HepG2 (cell line): ENCODE measurements around the gene MMUT. TPM values are rescaled to one million over a fixed set of nuclear protein-coding genes. Genes with fewer than 3 reads are reported as not detected.

Experiments used
- ATAC-seq: fragments of 200-7000 bp; cut with Tn5 transposase; 3 replicates; pipeline ENCODE4 v1.9.1; 2020; ENCODE audit warnings: mild to moderate bottlenecking, moderate library complexity
- BruUV-seq: library from RNA; stranded (reverse); fragments of 400-500 nt; replicated peaks from 2 replicates; lab custom pipeline; 2021; lab: Mats Ljungman, UMichigan
- CTCF ChIA-PET: fragments of 300-600 bp; formaldehyde crosslinking; extraction: SDS; loops from one replicate; lab custom pipeline; 2021; ENCODE audit warnings: low total read pairs, inconsistent platforms, low intra/inter-chr PET ratio; lab: Yijun Ruan, JAX
- POLR2A ChIA-PET: fragments of 350-600 bp; sonication (Branson Sonifier 250); formaldehyde crosslinking; loops from one replicate; lab custom pipeline; 2020; ENCODE audit warnings: antibody characterized with exemption, inconsistent platforms; lab: Yijun Ruan, JAX
- DNase-seq: peaks from one replicate; pipeline ENCODE4 v3.0.0-alpha.2; 2015; ENCODE audit warnings: low spot score
- FAIRE-seq: peaks from 3 replicates; lab custom pipeline; 2011; peaks lifted over from hg19 to GRCh38; lab: Jason Lieb, UNC
- H2AFZ ChIP-seq: one replicate; pipeline ENCODE4 v1.6.1; 2011; ENCODE audit warnings: low read length, inconsistent platforms
- H3K27ac ChIP-seq: fragments of 300-600 bp; 3 replicates; pipeline ENCODE4 v1.8.0; 2011; ENCODE audit warnings: mixed run types, mild to moderate bottlenecking, mixed read lengths, low read length, inconsistent platforms; ENCODE audit not compliant: insufficient read depth; ENCODE audit errors: extremely low read length
- H3K27me3 ChIP-seq, 2 experiments: fragments of 200-600 bp in 1 of 2; 2 replicates in 1 of 2; 3 replicates in 1 of 2; pipeline versions ENCODE4 v1.6.0 to v1.8.0; 2011; ENCODE audit warnings: low read length in 2 of 2, mild to moderate bottlenecking in 2 of 2, moderate library complexity in 2 of 2, inconsistent platforms in 1 of 2; ENCODE audit not compliant: insufficient read depth in 2 of 2, control insufficient read depth in 1 of 2
- H3K36me3 ChIP-seq, 2 experiments: fragments of 200-600 bp in 1 of 2; replicated peaks in 1 of 2; 2 replicates in 1 of 2; 3 replicates in 1 of 2; pipeline versions ENCODE4 v1.5.1 to v1.8.0; 2011; ENCODE audit warnings: low read length in 2 of 2, inconsistent platforms in 1 of 2; ENCODE audit not compliant: insufficient read depth in 2 of 2, control insufficient read depth in 1 of 2
- H3K4me1 ChIP-seq: 2 replicates; pipeline ENCODE4 v1.5.1; 2012; ENCODE audit warnings: low read length, inconsistent platforms; ENCODE audit not compliant: insufficient read depth
- H3K4me2 ChIP-seq: 2 replicates; pipeline ENCODE4 v1.6.0; 2011; ENCODE audit warnings: low read depth, low read length, inconsistent platforms
- H3K4me3 ChIP-seq, 3 experiments: fragments of 200-600 bp in 1 of 3; sonication (generic), shearing (Covaris generic) in 1 of 3; replicated peaks in 1 of 3; 2 replicates each; pipeline ENCODE4 v1.5.1; 2011 to 2016; ENCODE audit warnings: low read length in 3 of 3, inconsistent platforms in 2 of 3, low read depth in 2 of 3, mild to moderate bottlenecking in 2 of 3, control low read depth in 1 of 3, mixed read lengths in 1 of 3; ENCODE audit not compliant: insufficient read depth in 1 of 3
- H3K79me2 ChIP-seq: one replicate; pipeline ENCODE4 v1.6.1; 2011; ENCODE audit warnings: low read length, inconsistent platforms; ENCODE audit not compliant: insufficient read depth
- H3K9ac ChIP-seq: 2 replicates; pipeline ENCODE4 v1.6.0; 2011; ENCODE audit warnings: mild to moderate bottlenecking, low read depth, low read length, inconsistent platforms; ENCODE audit not compliant: insufficient read depth
- H3K9me3 ChIP-seq: 2 replicates; pipeline ENCODE4 v1.5.1; 2012; ENCODE audit warnings: mild to moderate bottlenecking, low read length
- H4K20me1 ChIP-seq: 2 replicates; pipeline ENCODE4 v1.6.0; 2011; ENCODE audit warnings: inconsistent platforms, mild to moderate bottlenecking, low read length, moderate library complexity; ENCODE audit not compliant: insufficient read depth
- DNMT1 ChIP-seq: sonication (generic); formaldehyde crosslinking; IDR thresholded peaks from 2 replicates; pipeline ENCODE4 v1.5.1; 2020; ENCODE audit warnings: mild to moderate bottlenecking, missing genetic modification reagents
- HNRNPUL1 ChIP-seq: fragments of 200-400 bp; formaldehyde crosslinking; IDR thresholded peaks from 2 replicates; pipeline ENCODE4 v1.6.1; 2017; ENCODE audit warnings: low read depth, mild to moderate bottlenecking, low read length, moderate library complexity
- MAFK ChIP-seq, 2 experiments: IDR thresholded peaks in 1 of 2; conservative IDR thresholded peaks in 1 of 2; 2 replicates each; pipeline ENCODE4 v1.6.1; 2011; ENCODE audit warnings: improper control_type of control experiment in 2 of 2, low read length in 2 of 2
- MTA3 ChIP-seq: sonication (generic); formaldehyde crosslinking; IDR thresholded peaks from 2 replicates; pipeline ENCODE4 v1.4.0; 2020; ENCODE audit warnings: missing genetic modification reagents
- NFYC ChIP-seq: IDR thresholded peaks from 2 replicates; pipeline ENCODE4 v1.6.1; 2016; ENCODE audit warnings: missing genetic modification reagents, missing compliant biosample characterization
- SIN3A ChIP-seq: IDR thresholded peaks from 2 replicates; pipeline ENCODE4 v1.6.1; 2011; ENCODE audit warnings: low read depth, mild to moderate bottlenecking, control low read depth, low read length, borderline replicate concordance
- ZMAT5 ChIP-seq: sonication (generic); formaldehyde crosslinking; IDR thresholded peaks from 2 replicates; pipeline ENCODE4 v1.5.0; 2020; ENCODE audit warnings: mild to moderate bottlenecking, low read depth, missing genetic modification reagents, borderline replicate concordance
- ZNF101 ChIP-seq: sonication (generic); formaldehyde crosslinking; IDR thresholded peaks from 2 replicates; pipeline ENCODE4 v1.4.0; 2020; ENCODE audit warnings: mild to moderate bottlenecking, low read depth, missing genetic modification reagents, borderline replicate concordance
- ZNF367 ChIP-seq: sonication (generic); formaldehyde crosslinking; IDR thresholded peaks from 2 replicates; pipeline ENCODE4 v1.4.0; 2020; ENCODE audit warnings: missing genetic modification reagents, borderline replicate concordance
- ZNF383 ChIP-seq: sonication (generic); formaldehyde crosslinking; IDR thresholded peaks from 2 replicates; pipeline ENCODE4 v1.4.0; 2020; ENCODE audit warnings: missing genetic modification reagents, mild to moderate bottlenecking, borderline replicate concordance
- ZNF543 ChIP-seq: sonication (generic); formaldehyde crosslinking; IDR thresholded peaks from 2 replicates; pipeline ENCODE4 v1.4.0; 2020; ENCODE audit warnings: mild to moderate bottlenecking, missing genetic modification reagents
- ZNF766 ChIP-seq: sonication (generic); formaldehyde crosslinking; IDR thresholded peaks from 2 replicates; pipeline ENCODE4 v1.5.0; 2020; ENCODE audit warnings: missing genetic modification reagents, borderline replicate concordance
- ZNF788 ChIP-seq: sonication (generic); formaldehyde crosslinking; IDR thresholded peaks from 2 replicates; pipeline ENCODE4 v1.5.0; 2020; ENCODE audit warnings: mild to moderate bottlenecking, missing genetic modification reagents, borderline replicate concordance
- WGBS: methylation state at CpG from one replicate; pipeline ENCODE4 v1.1.6; 2017; ENCODE audit warnings: low lambda C conversion rate; 5-methylcytosine and 5-hydroxymethylcytosine counted together
- in situ Hi-C: cut with HindIII; loops from 2 replicates; pipeline ENCODE4 v1.10.0; 2017; ENCODE audit warnings: low pct_unique_long_range_greater_than_20kb; ENCODE audit not compliant: extremely low pct_ligation_motif_present
- intact Hi-C: fragments of 100-400 bp; cut with micrococcal nuclease; formaldehyde crosslinking; loops from one replicate; pipeline ENCODE4 v1.10.0; 2022; ENCODE audit not compliant: unreplicated experiment
- polyA plus RNA-seq, 8 experiments: library from polyadenylated mRNA; depleted of rRNA in 3 of 8; stranded (reverse) in 7 of 8; unstranded in 1 of 8; fragments of >200 nt; fragmentation: Illumina TruSeq in 4 of 8; extraction: Trizol in 4 of 8; gene quantifications; 2 replicates each; pipeline versions ENCODE4 v1.2.1 to v1.2.3, GENCODE V29; 2011 to 2016; ENCODE audit warnings: low read depth in 4 of 8, missing spikeins in 1 of 8, mixed read lengths in 1 of 8; ENCODE audit not compliant: insufficient read depth in 1 of 8
- total RNA-seq, 5 experiments: library from RNA; depleted of rRNA; stranded (reverse); fragments of >200 nt; fragmentation: Illumina TruSeq; extraction: Trizol; gene quantifications; 2 replicates each; pipeline ENCODE4 v1.2.3, GENCODE V29; 2016; ENCODE audit warnings: low read depth in 1 of 5
- TF ChIP-seq, protein P1 (sequence below): sonication (generic); formaldehyde crosslinking; IDR thresholded peaks from 2 replicates; pipeline ENCODE4 v1.9.0; 2022; ENCODE audit warnings: low read depth, missing genetic modification reagents
- TF ChIP-seq, protein P2 (sequence below): sonication (generic); formaldehyde crosslinking; IDR thresholded peaks from 2 replicates; pipeline ENCODE4 v1.5.0; 2020; ENCODE audit warnings: mild to moderate bottlenecking, missing genetic modification reagents

Gene MMUT
- total and polyA plus RNA-seq, 2 of the 13 experiments (the other 11 are each of a cell fraction or from before 2014, with no cell fraction given) = 16.1 to 20.5 TPM

GRCh38 chr6:49430866-49431265, 32.2 kb downstream of the MMUT start:
- Histone ChIP-seq H3K27me3 (no peaks in the 10 kb centered on the region), H4K20me1 (no peaks in the 10 kb centered on the region), H2AFZ (no peak overlapping the region), H3K4me3 (no peak overlapping the region), H3K9ac (no peak overlapping the region), H3K36me3 (peaks cover 6 to 9% of the 10 kb centered on the region in 2 experiments; a peak in 4 of 5 replicates), H3K27ac (no peak overlapping the region)
- 97% methylated on average over 1 of the region's 1 CpG for WGBS
- no peak for DNase-seq
- in situ Hi-C loops = no loop called here
- intact Hi-C loops = no loop called here
- TF ChIP-seq, protein P1, sequence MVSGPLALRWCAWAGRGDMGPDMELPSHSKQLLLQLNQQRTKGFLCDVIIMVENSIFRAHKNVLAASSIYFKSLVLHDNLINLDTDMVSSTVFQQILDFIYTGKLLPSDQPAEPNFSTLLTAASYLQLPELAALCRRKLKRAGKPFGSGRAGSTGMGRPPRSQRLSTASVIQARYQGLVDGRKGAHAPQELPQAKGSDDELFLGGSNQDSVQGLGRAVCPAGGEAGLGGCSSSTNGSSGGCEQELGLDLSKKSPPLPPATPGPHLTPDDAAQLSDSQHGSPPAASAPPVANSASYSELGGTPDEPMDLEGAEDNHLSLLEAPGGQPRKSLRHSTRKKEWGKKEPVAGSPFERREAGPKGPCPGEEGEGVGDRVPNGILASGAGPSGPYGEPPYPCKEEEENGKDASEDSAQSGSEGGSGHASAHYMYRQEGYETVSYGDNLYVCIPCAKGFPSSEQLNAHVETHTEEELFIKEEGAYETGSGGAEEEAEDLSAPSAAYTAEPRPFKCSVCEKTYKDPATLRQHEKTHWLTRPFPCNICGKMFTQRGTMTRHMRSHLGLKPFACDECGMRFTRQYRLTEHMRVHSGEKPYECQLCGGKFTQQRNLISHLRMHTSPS (CRISPR knock-in tag) = no peak
- peak in 1 of 2 experiments; percentile 49; a peak in 1 of 4 replicates for TF ChIP-seq MAFK (conservative IDR thresholded peaks at IDR 0.05 in 1 of 2, IDR thresholded peaks at IDR 0.05 in 1 of 2; ENCODE audit: low read length in 2 of 2)
- TF ChIP-seq, all 625 proteins: peak for 1
- BruUV-seq = no TSS peak
- ATAC-seq (no peak), FAIRE-seq (no peak)
- H3K4me2 ChIP-seq = no peak overlapping the region
- no peaks in the 10 kb centered on the region for H3K79me2 ChIP-seq
- H3K4me1 ChIP-seq = no peaks in the 10 kb centered on the region
- H3K9me3 ChIP-seq = no peaks in the 10 kb centered on the region
- CTCF ChIA-PET = no interaction called here
- POLR2A ChIA-PET = no interaction called here

DNA sequence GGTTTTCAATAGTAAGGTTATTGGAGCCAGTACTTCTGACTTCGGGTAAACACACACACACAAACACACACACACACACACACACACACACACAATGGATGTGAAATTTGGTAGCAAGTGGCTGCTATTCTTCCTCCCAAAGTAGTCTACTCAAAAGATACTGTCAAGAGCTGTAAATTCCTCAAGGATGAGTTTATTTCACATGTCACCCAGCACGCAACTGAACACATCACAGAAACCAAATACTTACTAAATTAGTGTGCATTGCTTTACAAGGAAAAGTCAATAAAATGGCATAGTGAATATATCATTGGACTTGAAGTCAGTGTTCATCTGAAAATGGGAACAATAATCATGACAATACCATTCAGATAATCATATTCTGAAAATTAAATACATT, 32.9 kb downstream of the MMUT start:
- ATAC-seq = no peak
- H3K9me3 ChIP-seq = no peaks in the 10 kb centered on the region
- H3K4me1 ChIP-seq = no peaks in the 10 kb centered on the region
- 28% methylated on average over 2 of the region's 2 CpGs for WGBS
- H3K36me3 ChIP-seq = peaks cover 4 to 6% of the 10 kb centered on the region in 2 experiments; a peak in 4 of 5 replicates
- H2AFZ ChIP-seq = no peak overlapping the region
- TF ChIP-seq ZNF788 (CRISPR knock-in tag) (no peak), ZNF383 (CRISPR knock-in tag) (no peak), HNRNPUL1 (no peak), SIN3A (no peak), DNMT1 (CRISPR knock-in tag) (no peak), MAFK (conservative IDR thresholded peaks at IDR 0.05 in 1 of 2, IDR thresholded peaks at IDR 0.05 in 1 of 2; ENCODE audit: low read length in 2 of 2) (no peak), ZNF543 (CRISPR knock-in tag) (no peak), ZMAT5 (no peak), ZNF101 (CRISPR knock-in tag) (no peak), MTA3 (CRISPR knock-in tag) (no peak), NFYC (CRISPR knock-in tag) (no peak), ZNF766 (CRISPR knock-in tag) (no peak), ZNF367 (CRISPR knock-in tag) (no peak)
- TF ChIP-seq, protein P2, sequence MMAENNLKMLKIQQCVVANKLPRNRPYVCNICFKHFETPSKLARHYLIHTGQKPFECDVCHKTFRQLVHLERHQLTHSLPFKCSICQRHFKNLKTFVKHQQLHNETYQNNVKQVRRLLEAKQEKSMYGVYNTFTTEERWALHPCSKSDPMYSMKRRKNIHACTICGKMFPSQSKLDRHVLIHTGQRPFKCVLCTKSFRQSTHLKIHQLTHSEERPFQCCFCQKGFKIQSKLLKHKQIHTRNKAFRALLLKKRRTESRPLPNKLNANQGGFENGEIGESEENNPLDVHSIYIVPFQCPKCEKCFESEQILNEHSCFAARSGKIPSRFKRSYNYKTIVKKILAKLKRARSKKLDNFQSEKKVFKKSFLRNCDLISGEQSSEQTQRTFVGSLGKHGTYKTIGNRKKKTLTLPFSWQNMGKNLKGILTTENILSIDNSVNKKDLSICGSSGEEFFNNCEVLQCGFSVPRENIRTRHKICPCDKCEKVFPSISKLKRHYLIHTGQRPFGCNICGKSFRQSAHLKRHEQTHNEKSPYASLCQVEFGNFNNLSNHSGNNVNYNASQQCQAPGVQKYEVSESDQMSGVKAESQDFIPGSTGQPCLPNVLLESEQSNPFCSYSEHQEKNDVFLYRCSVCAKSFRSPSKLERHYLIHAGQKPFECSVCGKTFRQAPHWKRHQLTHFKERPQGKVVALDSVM (CRISPR knock-in tag) = no peak
- no peaks in the 10 kb centered on the region for H3K27me3 ChIP-seq
- H3K27ac ChIP-seq = no peak overlapping the region
- in situ Hi-C loops = no loop called here
- no peak for FAIRE-seq
- H4K20me1 ChIP-seq = no peaks in the 10 kb centered on the region
- BruUV-seq = no TSS peak
- intact Hi-C loops = no loop called here
- H3K79me2 ChIP-seq = no peaks in the 10 kb centered on the region
- no peak overlapping the region for H3K9ac ChIP-seq
- no peak overlapping the region for H3K4me3 ChIP-seq
- ChIA-PET POLR2A (no interaction called here), CTCF (no interaction called here)
- no peak for DNase-seq
- no peak overlapping the region for H3K4me2 ChIP-seq
